Panc1 (cell line): Measurements from ENCODE around the gene ZNF615. TPM values are rescaled to one million over a fixed set of nuclear protein-coding genes. Genes with fewer than 3 reads are reported as not detected.
"Not testable (repeated sequence)": the region's sequence is repeated elsewhere in the genome, so short reads cannot be mapped to it uniquely, and the experiment has no call there.

Source experiments
- ATAC-seq: fragments of 200-7000 bp; cut with Tn5 transposase; 2 replicates; pipeline ENCODE4 v1.9.1; 2020; ENCODE audit warnings: mild to moderate bottlenecking, moderate library complexity
- Bru-seq: library from RNA; stranded (reverse); fragments of 400-500 nt; gene quantifications from one replicate; lab custom pipeline; 2021; lab: Mats Ljungman, UMichigan
- BruChase-seq, 2 experiments: library from RNA; stranded (reverse); fragments of 400-500 nt; gene quantifications; one replicate each; lab custom pipeline; 2021; lab: Mats Ljungman, UMichigan
- BruUV-seq: library from RNA; stranded (reverse); fragments of 400-500 nt; replicated peaks from 2 replicates; lab custom pipeline; 2021; lab: Mats Ljungman, UMichigan
- CTCF ChIA-PET: fragments of 300-600 bp; sonication (Branson Sonifier 250); formaldehyde crosslinking; loops from one replicate; lab custom pipeline; 2022; ENCODE audit warnings: antibody characterized with exemption; lab: Charles Lee
- POLR2A ChIA-PET: fragments of 300-600 bp; sonication (Branson Sonifier 250); formaldehyde crosslinking; loops from one replicate; lab custom pipeline; 2022; ENCODE audit warnings: antibody characterized with exemption; lab: Charles Lee
- DNase-seq: peaks from one replicate; pipeline ENCODE4 v3.0.0-alpha.2; 2010; ENCODE audit warnings: low read depth, low spot score
- H3K27ac ChIP-seq: 2 replicates; pipeline ENCODE4 v1.5.1; 2011; ENCODE audit warnings: mild to moderate bottlenecking, low read length, inconsistent platforms
- H3K27me3 ChIP-seq: fragments of 200-500 bp; sonication (Bioruptor generic); 2 replicates; pipeline ENCODE4 v1.6.0; 2014; ENCODE audit warnings: low read length, inconsistent platforms; ENCODE audit not compliant: control insufficient read depth, insufficient read depth
- H3K36me3 ChIP-seq: fragments of 200-500 bp; sonication (Bioruptor generic); 2 replicates; pipeline ENCODE4 v1.5.1; 2014; ENCODE audit warnings: inconsistent platforms, mild to moderate bottlenecking, low read length, moderate library complexity; ENCODE audit not compliant: control insufficient read depth, insufficient read depth
- H3K4me1 ChIP-seq: 2 replicates; pipeline ENCODE4 v1.5.1; 2011; ENCODE audit warnings: inconsistent platforms, mild to moderate bottlenecking, low read length, moderate library complexity; ENCODE audit not compliant: control insufficient read depth, insufficient read depth
- H3K4me3 ChIP-seq, 2 experiments: 2 replicates each; pipeline ENCODE4 v1.5.1; 2011 to 2012; ENCODE audit warnings: low read depth in 2 of 2, low read length in 2 of 2, mild to moderate bottlenecking in 2 of 2, inconsistent platforms in 1 of 2, moderate library complexity in 1 of 2
- H3K9me3 ChIP-seq: fragments of 200-500 bp; sonication (Bioruptor generic); 2 replicates; pipeline ENCODE4 v1.5.1; 2014; ENCODE audit warnings: low read depth, mild to moderate bottlenecking, inconsistent platforms, low read length, moderate library complexity; ENCODE audit not compliant: control insufficient read depth, insufficient read depth
- POLR2AphosphoS5 ChIP-seq: IDR thresholded peaks from 2 replicates; pipeline ENCODE4 v1.6.1; 2012; ENCODE audit warnings: mild to moderate bottlenecking, low read depth, low read length, moderate library complexity
- SIN3A ChIP-seq: IDR thresholded peaks from 2 replicates; pipeline ENCODE4 v1.6.1; 2012; ENCODE audit warnings: low read depth, mild to moderate bottlenecking, low read length, moderate library complexity, borderline replicate concordance; ENCODE audit not compliant: insufficient read depth
- TCF7L2 ChIP-seq: IDR thresholded peaks from 2 replicates; pipeline ENCODE4 v1.6.1; 2011; ENCODE audit warnings: mild to moderate bottlenecking, low read depth, low read length, inconsistent platforms
- in situ Hi-C: cut with HindIII; loops from 2 replicates; pipeline ENCODE4 v1.10.0; 2016; ENCODE audit warnings: low sequenced_read_pairs, low pct_unique_long_range_greater_than_20kb
- intact Hi-C: fragments of 100-400 bp; cut with micrococcal nuclease; formaldehyde crosslinking; loops from one replicate; pipeline ENCODE4 v1.10.0; 2022; ENCODE audit not compliant: unreplicated experiment
- long read RNA-seq: library from polyadenylated mRNA; unstranded; transcript quantifications from one replicate; pipeline ENCODE4 v2.0.0, GENCODE V29; 2021; ENCODE audit not compliant: unreplicated experiment
- polyA plus RNA-seq: library from polyadenylated mRNA; unstranded; fragments of >200 nt; gene quantifications from one replicate; pipeline ENCODE4 v1.2.1, GENCODE V29; 2012; ENCODE audit warnings: missing spikeins; ENCODE audit not compliant: insufficient read length
- total RNA-seq: library from RNA; stranded (reverse); gene quantifications from one replicate; pipeline ENCODE4 v1.2.1, GENCODE V29; 2021; ENCODE audit not compliant: unreplicated experiment
- TF ChIP-seq, protein P1 (sequence below): fragments of 450-650 bp; IDR thresholded peaks from 2 replicates; pipeline ENCODE4 v1.5.1; 2017; ENCODE audit warnings: mild to moderate bottlenecking
- TF ChIP-seq, protein P2 (sequence below), 2 experiments: IDR thresholded peaks; 2 replicates each; pipeline ENCODE4 v1.6.1; 2011 to 2012; ENCODE audit warnings: low read depth in 2 of 2, control low read depth in 1 of 2, low read length in 1 of 2, mild to moderate bottlenecking in 1 of 2, moderate library complexity in 1 of 2; ENCODE audit not compliant: insufficient read depth in 1 of 2

The ZNF615 gene
- total RNA-seq = 3.6 TPM
- 2.4 TPM for polyA plus RNA-seq
- percentile 50 among the genes with signal in this experiment for Bru-seq, nascent RNA
- percentile 61 among the genes with signal in this experiment for BruChase-seq, experiment 1, labeled RNA remaining after a 2-hour chase
- percentile 46 among the genes with signal in this experiment for BruChase-seq, experiment 2, labeled RNA remaining after a 6-hour chase
- long read RNA-seq, partial matches to known transcripts = 0 of 4 reads
- long read RNA-seq, other reads (novel, unspliced or antisense) = 2 of 4 reads

DNA sequence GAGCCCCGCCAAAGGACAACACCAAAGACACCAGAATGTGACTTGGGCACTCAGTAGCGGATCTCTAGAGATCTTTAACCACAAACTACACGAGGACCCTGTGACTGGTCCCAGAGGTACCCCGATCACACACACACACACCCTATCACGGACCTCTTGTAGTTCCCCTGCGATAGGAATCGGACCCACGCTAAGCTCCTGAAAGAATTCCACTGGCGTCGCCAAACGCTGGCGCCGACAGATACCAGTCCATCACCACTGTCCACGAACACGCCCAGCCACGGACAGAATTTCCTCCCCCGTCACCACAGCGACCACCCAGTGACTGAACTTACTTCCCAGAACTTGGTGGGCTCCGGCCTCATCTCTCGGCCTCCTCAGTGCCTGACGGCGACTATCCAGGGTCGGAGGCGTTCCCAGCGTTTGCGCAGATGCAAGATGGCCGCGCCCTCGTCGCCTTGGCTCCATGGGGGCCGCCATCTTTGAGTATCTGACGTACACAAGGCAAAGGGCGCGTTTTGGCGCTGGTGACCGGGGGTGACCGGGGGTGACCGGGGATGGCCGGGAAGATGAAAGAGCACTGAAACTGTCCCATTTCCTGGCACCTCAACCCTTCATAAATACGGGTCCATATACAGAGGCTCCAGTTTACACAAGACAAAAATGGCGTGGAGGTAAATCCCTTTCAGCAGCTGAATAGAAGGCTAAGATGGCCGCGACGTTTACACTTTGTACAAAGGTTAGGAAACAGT lies at the start of gene ZNF615:
ZNF615 (minus strand) TSS at position 406 of the 752 bp plus-strand sequence. CDS start 4,500 bp downstream, outside the sequence.
- ChIA-PET POLR2A (no interaction called here), CTCF (no interaction called here)
- H3K4me1 ChIP-seq = no peaks in the 10 kb centered on the region
- BruUV-seq = no TSS peak
- intact Hi-C loops = no loop called here
- TF ChIP-seq POLR2AphosphoS5 (no peak), SIN3A (no peak), TCF7L2 (peak; percentile 88)
- TF ChIP-seq, protein P1, sequence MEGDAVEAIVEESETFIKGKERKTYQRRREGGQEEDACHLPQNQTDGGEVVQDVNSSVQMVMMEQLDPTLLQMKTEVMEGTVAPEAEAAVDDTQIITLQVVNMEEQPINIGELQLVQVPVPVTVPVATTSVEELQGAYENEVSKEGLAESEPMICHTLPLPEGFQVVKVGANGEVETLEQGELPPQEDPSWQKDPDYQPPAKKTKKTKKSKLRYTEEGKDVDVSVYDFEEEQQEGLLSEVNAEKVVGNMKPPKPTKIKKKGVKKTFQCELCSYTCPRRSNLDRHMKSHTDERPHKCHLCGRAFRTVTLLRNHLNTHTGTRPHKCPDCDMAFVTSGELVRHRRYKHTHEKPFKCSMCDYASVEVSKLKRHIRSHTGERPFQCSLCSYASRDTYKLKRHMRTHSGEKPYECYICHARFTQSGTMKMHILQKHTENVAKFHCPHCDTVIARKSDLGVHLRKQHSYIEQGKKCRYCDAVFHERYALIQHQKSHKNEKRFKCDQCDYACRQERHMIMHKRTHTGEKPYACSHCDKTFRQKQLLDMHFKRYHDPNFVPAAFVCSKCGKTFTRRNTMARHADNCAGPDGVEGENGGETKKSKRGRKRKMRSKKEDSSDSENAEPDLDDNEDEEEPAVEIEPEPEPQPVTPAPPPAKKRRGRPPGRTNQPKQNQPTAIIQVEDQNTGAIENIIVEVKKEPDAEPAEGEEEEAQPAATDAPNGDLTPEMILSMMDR = no peak
- TF ChIP-seq, protein P2, sequence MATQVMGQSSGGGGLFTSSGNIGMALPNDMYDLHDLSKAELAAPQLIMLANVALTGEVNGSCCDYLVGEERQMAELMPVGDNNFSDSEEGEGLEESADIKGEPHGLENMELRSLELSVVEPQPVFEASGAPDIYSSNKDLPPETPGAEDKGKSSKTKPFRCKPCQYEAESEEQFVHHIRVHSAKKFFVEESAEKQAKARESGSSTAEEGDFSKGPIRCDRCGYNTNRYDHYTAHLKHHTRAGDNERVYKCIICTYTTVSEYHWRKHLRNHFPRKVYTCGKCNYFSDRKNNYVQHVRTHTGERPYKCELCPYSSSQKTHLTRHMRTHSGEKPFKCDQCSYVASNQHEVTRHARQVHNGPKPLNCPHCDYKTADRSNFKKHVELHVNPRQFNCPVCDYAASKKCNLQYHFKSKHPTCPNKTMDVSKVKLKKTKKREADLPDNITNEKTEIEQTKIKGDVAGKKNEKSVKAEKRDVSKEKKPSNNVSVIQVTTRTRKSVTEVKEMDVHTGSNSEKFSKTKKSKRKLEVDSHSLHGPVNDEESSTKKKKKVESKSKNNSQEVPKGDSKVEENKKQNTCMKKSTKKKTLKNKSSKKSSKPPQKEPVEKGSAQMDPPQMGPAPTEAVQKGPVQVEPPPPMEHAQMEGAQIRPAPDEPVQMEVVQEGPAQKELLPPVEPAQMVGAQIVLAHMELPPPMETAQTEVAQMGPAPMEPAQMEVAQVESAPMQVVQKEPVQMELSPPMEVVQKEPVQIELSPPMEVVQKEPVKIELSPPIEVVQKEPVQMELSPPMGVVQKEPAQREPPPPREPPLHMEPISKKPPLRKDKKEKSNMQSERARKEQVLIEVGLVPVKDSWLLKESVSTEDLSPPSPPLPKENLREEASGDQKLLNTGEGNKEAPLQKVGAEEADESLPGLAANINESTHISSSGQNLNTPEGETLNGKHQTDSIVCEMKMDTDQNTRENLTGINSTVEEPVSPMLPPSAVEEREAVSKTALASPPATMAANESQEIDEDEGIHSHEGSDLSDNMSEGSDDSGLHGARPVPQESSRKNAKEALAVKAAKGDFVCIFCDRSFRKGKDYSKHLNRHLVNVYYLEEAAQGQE (IDR thresholded peaks at IDR 0.05; ENCODE audit: insufficient read depth in 1 of 2, low read depth in 2 of 2, low read length in 1 of 2) = no peak
- in situ Hi-C loops = no loop called here
- ATAC-seq (peak; percentile 100), DNase-seq (no peak)
- H3K27ac ChIP-seq = peak within 1 kb of the TSS; percentile 80
- H3K27me3 ChIP-seq = no peaks in the 10 kb centered on the region
- peaks cover 15% of the 10 kb centered on the region; the same call in 1 of the 2 replicates for H3K9me3 ChIP-seq
- no peaks in the 10 kb centered on the region for H3K36me3 ChIP-seq
- H3K4me3 ChIP-seq = peak within 1 kb of the TSS; percentile 87 to 89

DNA sequence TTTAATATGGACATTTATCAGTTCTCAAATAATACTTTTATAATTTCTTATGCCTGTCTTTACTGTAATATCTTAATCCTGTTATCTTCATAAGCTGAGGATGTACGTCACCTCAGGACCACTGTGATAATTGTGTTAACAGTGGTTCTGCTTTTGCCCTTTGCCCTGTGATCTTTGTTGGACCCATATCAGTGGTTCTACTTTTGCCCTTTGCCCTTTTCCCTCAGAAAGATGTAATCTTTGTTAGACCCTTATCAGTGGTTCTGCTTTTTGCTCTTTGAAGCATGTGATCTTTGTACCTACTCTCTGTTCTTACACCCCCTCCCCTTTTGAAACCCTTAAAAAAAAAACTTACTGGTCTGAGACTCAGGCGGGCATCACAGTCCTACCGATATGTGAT lies 48.5 kb upstream of the ZNF615 start:
- H3K27ac ChIP-seq, intact Hi-C loops, H3K36me3 ChIP-seq, H3K4me1 ChIP-seq, H3K4me3 ChIP-seq, DNase-seq, POLR2A ChIA-PET, ATAC-seq, H3K9me3 ChIP-seq, in situ Hi-C loops, H3K27me3 ChIP-seq, BruUV-seq, CTCF ChIA-PET: not testable (repeated sequence)

DNA sequence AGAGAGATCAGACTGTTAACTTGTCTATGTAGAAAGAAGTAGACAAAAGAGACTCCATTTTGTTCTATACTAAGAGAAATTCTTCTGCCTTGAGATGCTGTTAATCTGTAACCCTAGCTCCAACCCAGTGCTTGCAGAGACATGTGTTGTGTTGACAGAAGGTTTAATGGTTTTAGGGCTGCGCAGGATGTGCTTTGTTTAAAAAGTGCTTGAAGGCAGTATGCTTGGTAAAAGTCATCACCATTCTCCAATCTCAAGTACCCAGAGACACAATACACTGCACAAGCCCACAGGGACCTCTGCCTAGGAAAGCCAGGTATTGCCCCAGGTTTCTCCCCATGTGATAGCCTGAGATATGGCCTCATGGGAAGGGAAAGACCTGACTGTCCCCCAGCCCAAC lies 43.7 kb upstream of the ZNF615 start:
- POLR2A ChIA-PET, H3K4me1 ChIP-seq, H3K4me3 ChIP-seq, H3K27ac ChIP-seq, H3K9me3 ChIP-seq, H3K27me3 ChIP-seq, DNase-seq, H3K36me3 ChIP-seq, intact Hi-C loops, ATAC-seq, BruUV-seq, CTCF ChIA-PET, in situ Hi-C loops: not testable (repeated sequence)
